Activated CD8-positive, alpha-beta memory T cell treated with anti-CD3 and anti-CD28 coated beads, Interleukin-2, amount 50 U/mL, for 1 hour (primary cell): Measurements from ENCODE around the gene EPHA3.
"Not testable (repeated sequence)": the region's sequence is repeated elsewhere in the genome, so short reads cannot be mapped to it uniquely, and the experiment has no call there.

ENCODE experiments used
- DNase-seq: peaks from one replicate; pipeline ENCODE4 v3.0.0-alpha.2; 2020; ENCODE audit errors: extremely low read depth

Gene EPHA3

GRCh38 chr3:89280822-89281365 is 173.5 kb downstream of the EPHA3 start:
- no peak for DNase-seq

- no peak for DNase-seq
Measured at GRCh38 chr3:89287902-89288508, 180.6 kb downstream of the EPHA3 start.

- no peak for DNase-seq
Measured at GRCh38 chr3:89289574-89290190, 182.3 kb downstream of the EPHA3 start.

- DNase-seq = no peak
Measured at GRCh38 chr3:89297199-89297598, 189.8 kb downstream of the EPHA3 start.

DNA sequence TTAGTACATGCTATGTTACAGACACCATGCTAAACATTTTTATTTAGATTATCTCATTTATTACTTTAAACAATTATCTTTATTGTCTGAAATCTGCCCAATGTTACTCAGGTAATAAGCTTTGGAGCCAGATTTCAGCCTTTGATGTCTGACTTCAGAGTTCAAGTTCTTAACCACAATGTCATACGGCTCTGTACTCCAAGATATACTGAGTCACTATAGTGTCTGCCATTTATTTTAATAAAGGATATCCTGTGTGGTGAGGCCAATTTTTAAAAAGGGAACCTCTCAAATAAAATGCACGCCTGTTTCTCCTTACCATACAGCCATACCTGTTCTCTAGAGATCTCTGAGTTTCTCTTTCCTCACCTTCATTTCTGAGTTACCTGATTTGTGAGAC is 193.1 kb downstream of the EPHA3 start:
- DNase-seq = no peak

GRCh38 chr3:89300981-89301380 is 193.6 kb downstream of the EPHA3 start:
- DNase-seq = no peak

GRCh38 chr3:89303701-89304100 is 196.3 kb downstream of the EPHA3 start:
- DNase-seq = no peak

GRCh38 chr3:89306540-89306939 is 199.1 kb downstream of the EPHA3 start:
- no peak for DNase-seq

DNA sequence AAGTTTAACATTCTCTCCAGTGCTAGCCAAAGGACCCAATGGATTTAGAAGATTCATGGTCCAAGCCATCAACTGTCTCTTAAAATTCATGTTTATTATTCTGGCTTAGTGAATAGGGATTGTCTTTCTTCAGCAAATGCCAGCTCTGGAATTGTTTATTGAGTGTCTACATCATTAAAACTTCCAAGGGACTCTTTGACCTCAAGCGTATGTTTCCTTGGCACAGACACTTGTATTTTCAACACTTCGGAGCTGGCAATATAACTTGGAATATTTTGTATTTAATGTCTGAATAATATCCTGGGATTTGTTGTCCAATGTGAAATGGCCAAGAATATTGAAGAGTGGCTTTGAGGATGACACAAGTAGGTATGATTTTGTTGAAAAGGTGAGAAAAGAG is 204.2 kb downstream of the EPHA3 start:
- no peak for DNase-seq

- no peak for DNase-seq
Measured at GRCh38 chr3:89312141-89312540, 204.7 kb downstream of the EPHA3 start.

DNA sequence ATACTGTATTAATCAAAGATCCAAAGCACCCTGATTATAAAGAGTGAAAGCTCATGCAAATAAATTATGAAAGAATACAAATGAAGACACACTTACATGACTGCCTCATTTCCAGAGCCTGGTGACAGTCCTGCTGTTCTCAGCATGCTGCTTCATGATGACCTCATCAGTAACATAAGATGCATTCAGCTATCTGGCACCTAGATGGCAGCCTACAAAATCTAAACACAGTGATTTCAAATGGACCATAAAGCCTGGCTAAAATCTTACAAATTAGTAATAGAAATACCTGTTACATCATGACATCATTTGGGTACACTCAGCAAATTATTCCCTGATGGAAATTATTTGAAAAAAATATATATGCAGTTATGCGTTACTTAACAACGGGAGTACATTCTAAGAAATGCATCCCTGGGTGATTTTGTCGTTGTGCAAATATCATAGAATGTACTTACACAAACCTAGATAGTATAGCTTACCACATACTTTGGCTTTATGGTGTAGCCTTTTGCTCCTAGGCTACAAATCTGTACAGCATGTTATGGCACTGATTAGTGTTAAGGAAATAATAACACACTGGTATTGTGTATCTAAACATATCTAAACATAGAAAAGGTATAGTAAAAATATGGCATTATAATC is 207.2 kb downstream of the EPHA3 start:
- DNase-seq = no peak

GRCh38 chr3:89315750-89316470 is 208.5 kb downstream of the EPHA3 start:
- DNase-seq = no peak

DNA sequence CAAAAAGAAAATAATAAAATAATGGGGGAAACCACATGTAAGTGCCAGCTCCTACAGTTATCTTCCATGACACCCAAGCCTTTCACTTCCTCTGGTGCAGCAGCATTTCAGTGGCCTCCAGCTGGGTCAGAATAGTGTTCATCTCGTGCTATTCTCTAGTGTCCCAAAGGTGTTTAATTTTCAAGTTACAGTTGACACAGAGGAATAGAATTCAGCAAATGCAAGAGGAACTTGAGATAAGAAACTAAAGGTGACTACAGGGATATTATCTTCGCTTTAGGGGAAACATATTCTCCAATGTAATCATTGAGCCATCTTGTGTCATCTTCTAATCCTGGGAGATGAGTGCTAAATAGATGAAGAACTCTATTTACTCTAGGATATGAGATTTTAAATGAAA is 212.8 kb downstream of the EPHA3 start:
- DNase-seq = no peak

DNA sequence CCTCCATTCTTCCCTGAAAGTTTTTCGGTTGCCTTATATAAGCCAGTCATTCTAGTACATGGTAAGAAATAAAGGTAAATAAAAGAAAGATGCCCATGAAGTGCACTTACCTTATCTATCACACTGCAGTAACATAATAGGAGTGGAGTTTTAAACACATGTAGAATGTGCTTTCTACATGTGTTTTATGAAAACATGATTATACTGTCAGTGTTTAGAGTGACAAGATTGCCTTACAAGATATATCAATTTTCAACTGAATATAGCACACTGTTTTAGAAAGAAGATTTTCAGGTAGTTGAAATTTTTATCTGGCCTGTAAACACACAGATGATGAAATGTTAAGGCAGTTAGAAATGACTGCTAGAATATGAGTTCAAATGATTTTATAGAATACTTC is 219.6 kb downstream of the EPHA3 start:
- no peak for DNase-seq

DNA sequence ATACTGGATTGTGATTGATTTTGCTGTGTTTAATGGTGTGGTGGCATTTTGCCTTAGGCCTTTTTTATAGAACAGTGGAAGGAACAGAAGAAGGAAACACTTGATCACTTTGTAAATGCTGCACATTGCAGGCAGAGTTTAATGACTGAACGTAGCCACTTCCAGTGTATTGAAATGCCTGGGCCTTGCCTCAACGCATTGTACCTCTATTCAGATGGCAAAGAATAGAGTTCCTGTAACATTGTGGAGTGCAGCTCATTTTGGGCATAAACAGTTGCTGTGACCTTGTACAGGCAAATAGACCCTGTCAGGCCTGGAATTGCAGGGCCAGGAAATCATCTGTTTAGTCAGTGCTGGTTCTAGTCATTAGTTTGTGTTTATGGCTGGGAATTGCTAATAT is 225.0 kb downstream of the EPHA3 start:
- DNase-seq = no peak

DNA sequence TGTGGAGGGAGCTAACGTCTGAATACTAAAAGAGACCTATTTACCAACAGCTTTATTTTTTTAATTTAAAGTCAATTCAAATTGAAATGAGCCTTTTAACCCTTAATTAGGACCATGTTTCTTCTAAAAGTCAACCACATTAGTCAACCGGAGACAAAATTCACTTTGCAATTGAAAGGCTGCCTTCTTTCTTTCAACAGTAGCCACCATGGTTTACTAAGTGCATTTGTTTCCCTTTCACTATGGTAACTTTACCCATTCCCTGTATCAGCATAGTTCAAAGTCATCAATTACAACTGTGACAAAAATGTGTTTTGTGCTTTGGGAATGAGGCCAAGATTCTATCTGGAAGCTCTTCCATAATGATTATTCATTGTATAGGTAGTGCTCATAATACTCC is 225.4 kb downstream of the EPHA3 start:
- DNase-seq = no peak

DNA sequence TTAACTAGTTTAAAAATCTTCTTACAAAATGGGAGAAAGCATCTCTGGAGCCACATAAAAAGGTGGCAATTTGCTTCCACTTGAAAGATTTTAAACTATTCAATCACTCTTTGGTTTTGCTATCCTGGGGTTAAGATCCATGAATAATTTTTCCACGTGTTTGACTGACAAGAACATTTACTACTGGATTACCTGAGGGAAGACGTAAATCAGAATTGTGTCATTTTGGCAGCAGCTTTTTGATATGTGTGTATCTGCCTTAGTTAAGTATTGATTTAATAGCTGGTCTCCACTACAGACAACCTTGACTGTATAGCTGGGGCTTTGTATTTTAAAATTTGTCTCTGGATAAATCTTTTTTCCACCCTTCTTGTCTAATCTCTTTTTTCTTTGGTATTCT is 228.3 kb downstream of the EPHA3 start:
- DNase-seq = no peak

GRCh38 chr3:89340408-89340807 is 233.0 kb downstream of the EPHA3 start:
- DNase-seq = no peak

DNA sequence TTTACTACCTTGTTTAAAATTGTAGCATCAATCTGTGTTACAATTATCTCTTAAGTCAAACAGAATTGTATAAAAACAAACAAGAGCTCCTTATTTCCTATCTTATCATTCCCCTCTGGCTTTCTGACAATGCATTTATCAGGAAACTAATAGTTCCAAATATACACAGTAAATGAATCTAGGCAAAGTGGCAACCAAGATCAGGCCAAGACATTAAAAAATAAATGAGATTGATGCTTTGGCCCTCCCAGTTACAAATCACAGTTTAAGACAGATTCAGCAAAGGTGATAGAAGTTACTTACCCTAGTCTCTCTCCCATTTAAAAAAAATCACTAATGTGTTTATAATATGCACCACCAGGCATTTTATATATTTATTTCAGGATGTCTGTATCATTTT is 236.7 kb downstream of the EPHA3 start:
- DNase-seq = no peak

- DNase-seq = not testable (repeated sequence)
Measured at GRCh38 chr3:89350935-89351334, 243.5 kb downstream of the EPHA3 start.

- no peak for DNase-seq
Measured at GRCh38 chr3:89353465-89353864, 246.0 kb downstream of the EPHA3 start.

- no peak for DNase-seq
Measured at GRCh38 chr3:89358281-89358680, 250.9 kb downstream of the EPHA3 start.

- DNase-seq = no peak
Measured at GRCh38 chr3:89360156-89360555, 252.7 kb downstream of the EPHA3 start.
